ENCODE results near the gene NAGPA. TPM values are rescaled to one million over a fixed set of nuclear protein-coding genes. Genes with fewer than 3 reads are reported as not detected.

NAGPA gene
- total RNA-seq, 1 donor from 2014 or later, result 7.1 TPM

- ATAC-seq (ENCODE audit: poor library complexity) (no peak), DNase-seq (no peak)
- intact Hi-C loops (cut with DNase I), result no loop called here
Measured at GRCh38 chr16:5011637-5012036, 22.1 kb downstream of the NAGPA start.

- no peak for DNase-seq
- ATAC-seq (ENCODE audit: poor library complexity), result no peak
- intact Hi-C loops (cut with DNase I), result no loop called here
Measured at GRCh38 chr16:5010576-5011329, 23.0 kb downstream of the NAGPA start.

DNA sequence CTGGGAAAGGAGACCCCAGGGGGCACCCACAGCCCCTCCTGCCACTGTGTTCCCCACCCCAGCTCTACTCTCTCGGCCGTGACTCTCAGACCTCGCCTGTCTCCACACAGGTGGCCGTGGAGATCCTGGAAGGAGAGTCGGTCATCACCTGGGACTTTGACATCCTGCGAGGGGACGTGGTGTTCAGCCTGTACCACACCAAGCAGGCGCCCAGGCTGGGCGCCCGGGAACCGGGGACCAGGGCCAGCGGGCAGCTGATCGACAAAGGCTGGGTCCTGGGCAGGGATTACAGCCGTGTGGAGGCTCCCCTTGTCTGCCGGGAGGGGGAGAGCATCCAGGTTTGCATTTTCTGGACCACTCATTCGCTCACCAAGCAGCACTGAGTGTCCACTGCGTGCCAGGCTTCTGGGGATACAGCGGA lies 25.4 kb downstream of the NAGPA start:
- ATAC-seq (ENCODE audit: poor library complexity), result no peak
- no peak for DNase-seq
- intact Hi-C loops (cut with DNase I), result no loop called here

DNA sequence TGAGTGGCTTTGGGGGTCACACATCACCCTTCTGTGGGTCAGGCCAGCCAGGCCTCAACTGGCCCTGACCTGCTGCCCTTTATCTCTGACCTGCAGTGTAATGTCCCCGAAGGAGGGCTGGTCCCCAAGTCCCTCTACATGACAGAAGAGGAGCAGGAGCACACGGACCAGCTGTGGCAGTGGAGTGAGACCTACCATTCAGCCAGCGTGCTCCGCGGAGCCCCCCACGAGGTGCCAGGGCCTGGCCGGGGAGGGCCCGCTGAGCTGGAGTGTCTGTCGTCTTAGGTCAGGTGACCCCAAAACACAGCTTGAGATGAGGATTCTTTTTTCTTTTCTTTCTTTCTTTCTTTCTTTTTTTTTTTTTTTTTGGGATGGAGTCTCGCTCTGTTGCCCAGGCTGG lies 26.5 kb downstream of the NAGPA start:
- intact Hi-C loops (cut with DNase I), result no loop called here
- ATAC-seq (ENCODE audit: poor library complexity) (no peak), DNase-seq (no peak)

DNA sequence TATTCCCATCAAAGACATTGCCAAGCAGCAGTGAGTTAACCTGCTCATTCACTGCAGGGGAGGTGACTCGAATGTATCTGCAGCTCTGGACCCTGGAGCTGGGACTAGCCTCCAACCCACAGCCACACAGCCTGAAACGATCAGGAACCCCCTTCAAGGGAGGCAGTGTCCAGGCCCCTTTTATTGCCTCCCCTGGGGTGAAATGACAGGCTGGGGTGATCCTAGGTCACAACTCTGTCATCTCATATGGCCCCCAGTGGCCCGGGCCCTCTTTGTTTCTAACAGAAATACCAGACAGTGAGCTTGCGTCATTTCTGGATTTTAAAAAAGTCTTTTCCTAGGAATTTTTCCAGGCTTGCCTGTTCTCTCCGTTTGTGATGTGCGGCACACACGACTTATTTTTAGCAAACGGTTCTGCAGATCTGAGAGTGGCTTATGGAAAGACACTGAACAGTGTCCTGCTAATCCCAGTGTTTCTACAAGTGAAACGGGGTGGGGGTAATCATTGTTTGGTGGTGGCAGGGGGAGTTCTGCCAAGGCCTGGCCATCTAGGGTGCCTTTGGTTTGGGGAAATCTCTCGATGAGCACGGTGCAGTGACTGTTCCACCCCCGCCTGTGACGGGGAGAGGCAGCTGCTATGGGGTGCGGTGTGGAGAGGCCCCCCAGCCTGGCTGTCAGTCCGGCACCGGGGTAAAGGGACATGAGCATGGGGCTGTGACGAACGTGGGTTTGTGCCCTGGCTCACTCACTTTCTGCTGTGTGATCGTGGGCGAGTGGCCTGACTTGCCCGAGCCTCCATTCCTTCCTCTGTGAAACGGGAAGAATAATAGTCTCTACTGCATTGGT lies 27.2 kb downstream of the NAGPA start:
- intact Hi-C loops (cut with DNase I), result no loop called here
- DNase-seq, result no peak
- no peak for ATAC-seq (ENCODE audit: poor library complexity)

- no peak for ATAC-seq (ENCODE audit: poor library complexity)
- no peak for DNase-seq
- intact Hi-C loops (cut with DNase I), result no loop called here
Measured at GRCh38 chr16:5005916-5006315, 27.8 kb downstream of the NAGPA start.

DNA sequence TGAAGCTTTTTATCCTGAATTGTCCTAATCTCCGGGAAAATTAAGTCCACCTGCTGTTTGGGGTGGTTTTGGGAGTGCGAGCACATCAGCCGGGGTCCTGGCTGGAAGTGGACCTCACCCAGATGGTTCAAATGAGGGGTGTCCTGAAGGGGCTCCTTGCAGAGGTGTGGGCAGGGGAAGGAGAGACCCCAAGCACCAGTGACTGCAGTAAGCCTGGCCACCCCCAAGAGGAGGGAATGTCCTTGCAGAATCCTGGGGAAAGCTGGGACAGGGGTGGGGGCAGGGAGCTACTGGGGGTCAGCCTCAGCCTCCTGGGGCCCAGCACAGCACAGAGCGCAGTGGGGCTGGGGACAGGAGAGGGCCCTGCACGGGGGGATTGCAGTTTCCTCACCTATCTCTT lies 29.4 kb downstream of the NAGPA start:
- ATAC-seq (ENCODE audit: poor library complexity) (peak; percentile 19), DNase-seq (no peak)

GRCh38 chr16:5003828-5004227 lies 29.9 kb downstream of the NAGPA start:
- ATAC-seq (ENCODE audit: poor library complexity), result peak; percentile 30
- intact Hi-C loops (cut with DNase I), result no loop called here
- DNase-seq, result no peak

More for the DNA sequence above, 29.4 kb downstream of the NAGPA start:
- intact Hi-C loops (cut with DNase I), result no loop called here

DNA sequence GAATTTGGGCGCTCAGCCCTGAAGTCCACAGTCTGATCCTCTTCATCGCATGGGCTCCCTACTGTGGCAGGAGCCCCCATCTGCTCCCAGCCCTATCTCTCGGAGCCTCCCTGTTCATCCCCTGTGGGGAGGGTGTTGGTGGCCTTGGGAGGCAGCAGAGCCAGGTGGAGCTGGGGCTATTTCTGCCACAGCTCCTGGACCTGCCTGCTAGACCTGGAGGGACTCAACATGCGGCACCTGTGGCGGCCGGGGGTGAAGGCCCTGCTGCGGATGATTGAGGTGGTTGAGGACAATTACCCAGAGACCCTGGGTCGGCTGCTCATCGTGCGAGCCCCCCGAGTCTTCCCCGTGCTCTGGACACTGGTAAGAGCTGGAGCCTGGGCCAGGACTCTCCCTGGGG lies 30.5 kb downstream of the NAGPA start:
- DNase-seq, result no peak
- peak; percentile 42 for ATAC-seq (ENCODE audit: poor library complexity)
- intact Hi-C loops (cut with DNase I), result no loop called here

- ATAC-seq (ENCODE audit: poor library complexity), result peak; percentile 73
- intact Hi-C loops (cut with DNase I), result no loop called here
Measured at GRCh38 chr16:5002699-5003143, 31.0 kb downstream of the NAGPA start.

DNA sequence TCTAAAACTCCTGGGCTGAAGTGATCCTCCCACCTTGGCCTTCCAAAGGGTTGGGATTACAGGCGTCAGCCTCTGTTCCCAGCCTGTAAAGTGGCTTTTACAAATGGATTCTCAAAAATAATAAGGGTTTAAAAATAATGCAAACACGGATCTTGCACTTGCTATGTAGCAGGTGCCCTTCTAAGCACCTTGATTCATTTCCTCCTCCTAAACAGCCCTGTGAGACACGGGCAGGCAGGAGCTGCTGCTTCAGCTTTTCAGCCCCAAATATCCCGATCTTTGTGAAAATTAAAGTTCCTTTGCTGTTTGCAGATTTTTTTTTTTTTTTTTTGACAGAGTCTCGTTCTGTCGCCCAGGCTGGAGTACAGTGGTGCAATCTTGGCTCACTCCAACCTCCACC lies 31.7 kb downstream of the NAGPA start:
- intact Hi-C loops (cut with DNase I), result no loop called here
- no peak for ATAC-seq (ENCODE audit: poor library complexity)
- no peak for DNase-seq

More at GRCh38 chr16:5002699-5003143, 31.0 kb downstream of the NAGPA start:
- DNase-seq, result no peak

GRCh38 chr16:5001571-5001970 lies 32.2 kb downstream of the NAGPA start:
- intact Hi-C loops (cut with DNase I), result no loop called here
- no peak for ATAC-seq (ENCODE audit: poor library complexity)

DNA sequence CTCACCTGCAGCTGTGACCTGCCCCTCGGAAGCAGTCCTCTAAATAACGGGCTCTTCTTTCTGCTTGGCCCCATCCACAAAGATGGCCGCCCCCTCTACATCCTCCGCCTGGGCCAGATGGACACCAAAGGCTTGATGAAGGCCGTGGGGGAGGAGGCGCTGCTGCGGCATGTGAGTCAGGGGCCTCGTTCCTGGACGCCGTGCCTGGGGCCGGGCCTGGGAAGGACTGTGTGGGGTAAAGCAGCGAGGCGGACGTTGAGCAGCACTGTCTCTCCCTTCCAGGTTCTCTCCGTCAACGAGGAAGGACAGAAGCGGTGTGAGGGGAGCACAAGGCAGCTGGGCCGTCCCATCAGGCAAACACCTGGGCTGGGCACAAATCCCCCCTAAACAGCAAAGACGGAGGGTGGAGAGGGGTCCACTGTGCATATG lies 33.1 kb downstream of the NAGPA start:
- DNase-seq, result no peak
- no peak for ATAC-seq (ENCODE audit: poor library complexity)
- intact Hi-C loops (cut with DNase I), result no loop called here

More at GRCh38 chr16:5001571-5001970, 32.2 kb downstream of the NAGPA start:
- no peak for DNase-seq

DNA sequence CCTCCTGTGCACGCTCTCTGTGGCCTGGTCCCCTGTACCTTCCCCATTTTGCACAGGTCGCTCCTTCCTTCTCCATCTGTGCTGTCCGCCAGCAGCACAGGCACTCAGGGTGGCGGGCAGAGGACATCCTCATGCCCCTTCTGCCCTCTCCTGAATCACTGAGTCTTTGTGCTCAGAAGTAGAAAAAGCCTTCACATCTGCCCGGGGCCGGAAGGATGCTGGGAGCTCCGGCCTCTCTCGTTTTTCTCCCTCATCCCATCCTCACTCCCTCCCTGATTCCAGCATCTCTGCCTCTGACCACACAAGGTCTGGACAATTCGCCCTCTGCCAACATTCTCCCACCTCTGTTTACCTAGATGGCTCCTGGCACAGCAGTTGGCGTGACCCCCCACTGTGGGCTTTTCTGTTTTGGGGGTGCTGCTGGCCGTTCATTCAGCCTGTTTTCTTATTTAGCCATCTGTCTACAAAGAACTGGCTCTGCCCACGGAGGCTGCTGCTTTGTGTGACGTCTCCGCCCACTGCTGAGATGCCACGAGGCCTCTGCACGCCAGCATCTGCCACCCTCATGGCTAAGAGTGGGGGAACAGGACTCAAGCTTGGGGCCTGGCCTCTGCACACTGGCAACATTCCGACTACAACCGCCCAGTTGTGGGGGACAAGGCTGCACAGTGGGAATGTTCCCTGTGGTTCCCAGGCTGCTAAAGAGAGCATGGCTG lies 38.9 kb downstream of the NAGPA start:
- ATAC-seq (ENCODE audit: poor library complexity) (no peak), DNase-seq (no peak)
- intact Hi-C loops (cut with DNase I), result no loop called here

- ATAC-seq (ENCODE audit: poor library complexity) (no peak), DNase-seq (no peak)
- intact Hi-C loops (cut with DNase I), result no loop called here
Measured at GRCh38 chr16:4991754-4992153, 42.0 kb downstream of the NAGPA start.

- ATAC-seq (ENCODE audit: poor library complexity), result no peak
- intact Hi-C loops (cut with DNase I), result no loop called here
Measured at GRCh38 chr16:4990415-4990814, 43.3 kb downstream of the NAGPA start.

GRCh38 chr16:4989391-4990006 lies 44.2 kb downstream of the NAGPA start:
- ATAC-seq (ENCODE audit: poor library complexity) (no peak), DNase-seq (no peak)
- intact Hi-C loops (cut with DNase I), result no loop called here

More at GRCh38 chr16:4990415-4990814, 43.3 kb downstream of the NAGPA start:
- no peak for DNase-seq

DNA sequence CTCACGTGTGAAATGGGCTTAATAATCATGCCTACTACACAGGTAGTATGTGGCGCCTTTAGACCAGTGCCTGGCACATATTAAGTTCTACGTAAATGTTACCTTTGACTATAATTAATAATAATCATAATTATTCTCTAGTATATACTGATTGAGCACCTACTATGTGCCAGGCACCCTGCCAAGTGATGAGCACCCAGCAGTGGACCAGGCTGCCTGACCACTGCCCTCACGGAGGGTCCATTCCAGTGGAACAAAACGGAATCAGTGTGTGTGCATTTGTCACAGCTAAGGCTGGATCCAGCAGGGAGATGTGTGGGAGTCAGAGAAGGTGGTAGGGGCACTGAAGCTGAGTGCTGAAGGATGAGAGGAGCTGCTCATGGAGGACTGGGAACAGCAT lies 45.1 kb downstream of the NAGPA start:
- DNase-seq (no peak), ATAC-seq (ENCODE audit: poor library complexity) (no peak)
- intact Hi-C loops (cut with DNase I), result no loop called here
